ENCODE results near the gene RTN4R.

The RTN4R gene

GRCh38 chr22:20224256-20224626 is 43.9 kb downstream of the RTN4R start:
- CTCF ChIA-PET: no interaction called here
- no peaks in the 10 kb centered on the region for H3K36me3 ChIP-seq (ENCODE audit: control insufficient read depth in 4 of 4, insufficient read depth in 4 of 4, low read length in 3 of 4)
- peaks cover 0 to 5% (median 4%) of the 10 kb centered on the region in 5 experiments for H3K9me3 ChIP-seq (ENCODE audit: control extremely low read depth in 1 of 5, control insufficient read depth in 4 of 5, insufficient read depth in 2 of 5, low read depth in 1 of 5, low read length in 4 of 5)

GRCh38 chr22:20223421-20224255 is 44.5 kb downstream of the RTN4R start:
- 85% methylated on average over 22 of the region's 29 CpGs for whole genome bisulfite sequencing (ENCODE audit: insufficient coverage)
- Histone ChIP-seq H3K4me1 (ENCODE audit: control extremely low read depth in 1 of 4, control insufficient read depth in 4 of 4, insufficient read depth in 4 of 4, low read length in 3 of 4) (no peaks in the 10 kb centered on the region), H3K9me3 (ENCODE audit: control extremely low read depth in 1 of 5, control insufficient read depth in 4 of 5, insufficient read depth in 2 of 5, low read depth in 1 of 5, low read length in 4 of 5) (peaks cover 0 to 5% (median 4%) of the 10 kb centered on the region in 5 experiments), H3K27ac (ENCODE audit: insufficient read depth in 1 of 2, low read depth in 1 of 2, low read length in 2 of 2, poor library complexity in 1 of 2, severe bottlenecking in 2 of 2) (no peak overlapping the region), H3K4me3 (ENCODE audit: control insufficient read depth in 1 of 7, extremely low read depth in 1 of 7, insufficient read depth in 4 of 7, low read depth in 2 of 7, low read length in 6 of 7) (no peak overlapping the region), H3K36me3 (ENCODE audit: control insufficient read depth in 4 of 4, insufficient read depth in 4 of 4, low read length in 3 of 4) (no peaks in the 10 kb centered on the region), H3K27me3 (replicated peaks in 2 of 5; ENCODE audit: control insufficient read depth in 4 of 5, insufficient read depth in 5 of 5, low read length in 4 of 5) (no peaks in the 10 kb centered on the region)
- CTCF ChIA-PET: interaction anchor here (0.7 kb wide), 1 partner anchor 14 kb away, joined by 3 read pairs; no protein-coding TSS in a partner anchor
- DNase-seq: no peak
- POLR2A ChIA-PET: interaction anchor here (0.6 to 1.4 kb wide), 2 partner anchors 13 to 578 kb away, joined by 3 read pairs; no protein-coding TSS in a partner anchor

More at GRCh38 chr22:20224256-20224626, 43.9 kb downstream of the RTN4R start:
- POLR2A ChIA-PET: no interaction called here
- no peaks in the 10 kb centered on the region for H3K27me3 ChIP-seq (replicated peaks in 2 of 5; ENCODE audit: control insufficient read depth in 4 of 5, insufficient read depth in 5 of 5, low read length in 4 of 5)
- no peaks in the 10 kb centered on the region for H3K4me1 ChIP-seq (ENCODE audit: control extremely low read depth in 1 of 4, control insufficient read depth in 4 of 4, insufficient read depth in 4 of 4, low read length in 3 of 4)
- no peak overlapping the region for H3K27ac ChIP-seq (ENCODE audit: insufficient read depth in 1 of 2, low read depth in 1 of 2, low read length in 2 of 2, poor library complexity in 1 of 2, severe bottlenecking in 2 of 2)
- WGBS (ENCODE audit: insufficient coverage): 100% methylated on average over 3 of the region's 3 CpGs
- no peak for DNase-seq
- no peak overlapping the region for H3K4me3 ChIP-seq (ENCODE audit: control insufficient read depth in 1 of 7, extremely low read depth in 1 of 7, insufficient read depth in 4 of 7, low read depth in 2 of 7, low read length in 6 of 7)

GRCh38 chr22:20222764-20223420 is 45.2 kb downstream of the RTN4R start:
- ChIA-PET CTCF (interaction anchor here (0.7 kb wide), 1 partner anchor 14 kb away, joined by 3 read pairs; no protein-coding TSS in a partner anchor), POLR2A (interaction anchor here (0.6 to 1.4 kb wide), 2 partner anchors 13 to 577 kb away, joined by 3 read pairs; no protein-coding TSS in a partner anchor)
- H3K27ac ChIP-seq (ENCODE audit: insufficient read depth in 1 of 2, low read depth in 1 of 2, low read length in 2 of 2, poor library complexity in 1 of 2, severe bottlenecking in 2 of 2): no peak overlapping the region
- 100% methylated on average over 6 of the region's 7 CpGs for whole genome bisulfite sequencing (ENCODE audit: insufficient coverage)
- no peaks in the 10 kb centered on the region for H3K27me3 ChIP-seq (replicated peaks in 2 of 5; ENCODE audit: control insufficient read depth in 4 of 5, insufficient read depth in 5 of 5, low read length in 4 of 5)
- peaks cover 0 to 5% (median 4%) of the 10 kb centered on the region in 5 experiments for H3K9me3 ChIP-seq (ENCODE audit: control extremely low read depth in 1 of 5, control insufficient read depth in 4 of 5, insufficient read depth in 2 of 5, low read depth in 1 of 5, low read length in 4 of 5)
- H3K4me1 ChIP-seq (ENCODE audit: control extremely low read depth in 1 of 4, control insufficient read depth in 4 of 4, insufficient read depth in 4 of 4, low read length in 3 of 4): no peaks in the 10 kb centered on the region
- no peaks in the 10 kb centered on the region for H3K36me3 ChIP-seq (ENCODE audit: control insufficient read depth in 4 of 4, insufficient read depth in 4 of 4, low read length in 3 of 4)
- no peak overlapping the region for H3K4me3 ChIP-seq (ENCODE audit: control insufficient read depth in 1 of 7, extremely low read depth in 1 of 7, insufficient read depth in 4 of 7, low read depth in 2 of 7, low read length in 6 of 7)
- DNase-seq: no peak

- Histone ChIP-seq H3K27ac (ENCODE audit: insufficient read depth in 1 of 2, low read depth in 1 of 2, low read length in 2 of 2, poor library complexity in 1 of 2, severe bottlenecking in 2 of 2) (no peak overlapping the region), H3K4me3 (ENCODE audit: control insufficient read depth in 1 of 7, extremely low read depth in 1 of 7, insufficient read depth in 4 of 7, low read depth in 2 of 7, low read length in 6 of 7) (no peak overlapping the region), H3K36me3 (ENCODE audit: control insufficient read depth in 4 of 4, insufficient read depth in 4 of 4, low read length in 3 of 4) (no peaks in the 10 kb centered on the region), H3K9me3 (ENCODE audit: control extremely low read depth in 1 of 5, control insufficient read depth in 4 of 5, insufficient read depth in 2 of 5, low read depth in 1 of 5, low read length in 4 of 5) (peaks cover 0 to 5% (median 4%) of the 10 kb centered on the region in 5 experiments), H3K27me3 (replicated peaks in 2 of 5; ENCODE audit: control insufficient read depth in 4 of 5, insufficient read depth in 5 of 5, low read length in 4 of 5) (no peaks in the 10 kb centered on the region), H3K4me1 (ENCODE audit: control extremely low read depth in 1 of 4, control insufficient read depth in 4 of 4, insufficient read depth in 4 of 4, low read length in 3 of 4) (no peaks in the 10 kb centered on the region)
- CTCF ChIA-PET: interaction anchor here (1.2 kb wide), 1 partner anchor 28 kb away, joined by 3 read pairs; no protein-coding TSS in a partner anchor
- POLR2A ChIA-PET: no interaction called here
- DNase-seq: no peak
- 98% methylated on average over 14 of the region's 17 CpGs for WGBS (ENCODE audit: insufficient coverage)
Measured at GRCh38 chr22:20221421-20222340, 46.4 kb downstream of the RTN4R start.

- H3K4me1 ChIP-seq (ENCODE audit: control extremely low read depth in 1 of 4, control insufficient read depth in 4 of 4, insufficient read depth in 4 of 4, low read length in 3 of 4): no peaks in the 10 kb centered on the region
- no peaks in the 10 kb centered on the region for H3K27me3 ChIP-seq (replicated peaks in 2 of 5; ENCODE audit: control insufficient read depth in 4 of 5, insufficient read depth in 5 of 5, low read length in 4 of 5)
- ChIA-PET CTCF (no interaction called here), POLR2A (no interaction called here)
- no peak overlapping the region for H3K4me3 ChIP-seq (ENCODE audit: control insufficient read depth in 1 of 7, extremely low read depth in 1 of 7, insufficient read depth in 4 of 7, low read depth in 2 of 7, low read length in 6 of 7)
- H3K27ac ChIP-seq (ENCODE audit: insufficient read depth in 1 of 2, low read depth in 1 of 2, low read length in 2 of 2, poor library complexity in 1 of 2, severe bottlenecking in 2 of 2): no peak overlapping the region
- H3K9me3 ChIP-seq (ENCODE audit: control extremely low read depth in 1 of 5, control insufficient read depth in 4 of 5, insufficient read depth in 2 of 5, low read depth in 1 of 5, low read length in 4 of 5): peaks cover 0 to 5% (median 4%) of the 10 kb centered on the region in 5 experiments
- H3K36me3 ChIP-seq (ENCODE audit: control insufficient read depth in 4 of 4, insufficient read depth in 4 of 4, low read length in 3 of 4): no peaks in the 10 kb centered on the region
- 93% methylated on average over 13 of the region's 13 CpGs for WGBS (ENCODE audit: insufficient coverage)
- no peak for DNase-seq
Measured at GRCh38 chr22:20220629-20221026, 47.5 kb downstream of the RTN4R start.

- H3K4me3 ChIP-seq (ENCODE audit: control insufficient read depth in 1 of 7, extremely low read depth in 1 of 7, insufficient read depth in 4 of 7, low read depth in 2 of 7, low read length in 6 of 7): no peak overlapping the region
- H3K36me3 ChIP-seq (ENCODE audit: control insufficient read depth in 4 of 4, insufficient read depth in 4 of 4, low read length in 3 of 4): no peaks in the 10 kb centered on the region
- no peak for DNase-seq
- CTCF ChIA-PET: no interaction called here
- no peak overlapping the region for H3K27ac ChIP-seq (ENCODE audit: insufficient read depth in 1 of 2, low read depth in 1 of 2, low read length in 2 of 2, poor library complexity in 1 of 2, severe bottlenecking in 2 of 2)
- peaks cover 0 to 5% (median 4%) of the 10 kb centered on the region in 5 experiments for H3K9me3 ChIP-seq (ENCODE audit: control extremely low read depth in 1 of 5, control insufficient read depth in 4 of 5, insufficient read depth in 2 of 5, low read depth in 1 of 5, low read length in 4 of 5)
- no peaks in the 10 kb centered on the region for H3K27me3 ChIP-seq (replicated peaks in 2 of 5; ENCODE audit: control insufficient read depth in 4 of 5, insufficient read depth in 5 of 5, low read length in 4 of 5)
- no peaks in the 10 kb centered on the region for H3K4me1 ChIP-seq (ENCODE audit: control extremely low read depth in 1 of 4, control insufficient read depth in 4 of 4, insufficient read depth in 4 of 4, low read length in 3 of 4)
- POLR2A ChIA-PET: no interaction called here
- 99% methylated on average over 9 of the region's 10 CpGs for WGBS (ENCODE audit: insufficient coverage)
Measured at GRCh38 chr22:20219667-20220628, 48.2 kb downstream of the RTN4R start.
